Heart left ventricle (tissue), 13 donors: ENCODE data around the gene BCL7B.

Source experiments
- POLR2A ChIP-seq, 2 donors: fragments of 450-650 bp; IDR thresholded peaks; one replicate each; pipeline ENCODE4 v1.6.1; 2017; ENCODE audit warnings: antibody characterized with exemption in 2 of 2, mild to moderate bottlenecking in 2 of 2, moderate library complexity in 2 of 2
- TF ChIP-seq, protein P1 (sequence below), 12 donors: fragments of 200-600 bp; sonication (generic) in 4 of 12; IDR thresholded peaks; one replicate each; pipeline versions ENCODE4 v1.5.0 to v1.8.0; 2018 to 2022; ENCODE audit warnings: antibody characterized with exemption in 12 of 12, mild to moderate bottlenecking in 5 of 12
- donor health status: ischemic (EF 13 %, LVEDD 7.1; RV severe dilation, severe dysfunction).
- donor health status: DM: no; HTN: yes; CAD: no.
- donor health status: DM: no; HTN: no; CAD: no.
- donor health status: ischemic (EF 25% LVEDD 6.9; RV normal size, moderate dysfunction).
- donor health status: ischemic (EF 25% LVEDD 5.7; RV mildly dilated, moderate dysfunction).
- donor health status: ischemic (EF 35%, LVEDD 5.7; RV mildly dilated, moderate dysfunction).
- donor health status: nonischemic (EF 11% LVEDD 7.7; RV severe dilation, severe dysfunction).
- donor health status: DM: yes; HTN: yes; CAD: no.
- donor health status: PGD.
- donor health status: ischemic (EF 29% LVEDD 5.4; RV normal size, mild dysfunction).
- donor health status: nonischemic (EF 23%, LVEDD 6.1; RV moderate dilation, normal function).

DNA sequence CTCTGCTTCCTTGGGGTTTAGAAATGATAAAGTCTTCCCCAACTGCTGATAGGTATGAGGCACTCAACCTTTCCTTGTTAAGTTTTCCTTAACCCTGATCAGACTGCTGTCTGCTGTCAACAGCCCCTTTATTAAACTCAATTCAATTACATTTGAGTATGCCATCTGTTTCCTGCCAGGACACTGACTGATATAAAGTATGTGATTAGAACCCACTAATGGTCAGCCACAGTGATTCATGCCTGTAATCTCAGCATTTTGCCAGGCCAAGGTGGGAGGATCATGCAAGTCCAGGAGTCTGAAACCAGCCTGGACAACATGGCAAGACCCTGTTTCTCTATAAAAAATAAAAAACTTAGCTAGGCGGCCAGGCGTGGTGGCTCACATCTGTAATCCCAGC is 53.5 kb downstream of the BCL7B start:
- TF ChIP-seq, protein P1, sequence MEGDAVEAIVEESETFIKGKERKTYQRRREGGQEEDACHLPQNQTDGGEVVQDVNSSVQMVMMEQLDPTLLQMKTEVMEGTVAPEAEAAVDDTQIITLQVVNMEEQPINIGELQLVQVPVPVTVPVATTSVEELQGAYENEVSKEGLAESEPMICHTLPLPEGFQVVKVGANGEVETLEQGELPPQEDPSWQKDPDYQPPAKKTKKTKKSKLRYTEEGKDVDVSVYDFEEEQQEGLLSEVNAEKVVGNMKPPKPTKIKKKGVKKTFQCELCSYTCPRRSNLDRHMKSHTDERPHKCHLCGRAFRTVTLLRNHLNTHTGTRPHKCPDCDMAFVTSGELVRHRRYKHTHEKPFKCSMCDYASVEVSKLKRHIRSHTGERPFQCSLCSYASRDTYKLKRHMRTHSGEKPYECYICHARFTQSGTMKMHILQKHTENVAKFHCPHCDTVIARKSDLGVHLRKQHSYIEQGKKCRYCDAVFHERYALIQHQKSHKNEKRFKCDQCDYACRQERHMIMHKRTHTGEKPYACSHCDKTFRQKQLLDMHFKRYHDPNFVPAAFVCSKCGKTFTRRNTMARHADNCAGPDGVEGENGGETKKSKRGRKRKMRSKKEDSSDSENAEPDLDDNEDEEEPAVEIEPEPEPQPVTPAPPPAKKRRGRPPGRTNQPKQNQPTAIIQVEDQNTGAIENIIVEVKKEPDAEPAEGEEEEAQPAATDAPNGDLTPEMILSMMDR (IDR thresholded peaks at IDR 0.05) = no peak
- TF ChIP-seq POLR2A (IDR thresholded peaks at IDR 0.05) = no peak
